Calu3 (cell line): Measurements from ENCODE around the gene EHF. TPM values are rescaled to one million over a fixed set of nuclear protein-coding genes. Genes with fewer than 3 reads are reported as not detected.

Experiments
- BruUV-seq: library from RNA; stranded (reverse); fragments of 400-500 nt; replicated peaks from 2 replicates; lab custom pipeline; 2021; lab: Mats Ljungman, UMichigan
- CTCF ChIA-PET: fragments of 300-600 bp; sonication (Branson Sonifier 250); formaldehyde crosslinking; loops from one replicate; lab custom pipeline; 2022; ENCODE audit warnings: antibody characterized with exemption; lab: Charles Lee
- DNase-seq: peaks from one replicate; pipeline ENCODE4 v3.0.0; 2022
- H3K27ac Mint-ChIP-seq: one replicate; pipeline ENCODE4 v1.8.0; 2022; ENCODE audit warnings: mixed read lengths; ENCODE audit not compliant: unreplicated experiment
- H3K27me3 Mint-ChIP-seq: one replicate; pipeline ENCODE4 v1.8.0; 2022; ENCODE audit warnings: mixed read lengths; ENCODE audit not compliant: unreplicated experiment
- H3K36me3 Mint-ChIP-seq: one replicate; pipeline ENCODE4 v1.8.0; 2022; ENCODE audit warnings: mild to moderate bottlenecking, moderate library complexity, mixed read lengths; ENCODE audit not compliant: insufficient read depth, unreplicated experiment
- H3K4me1 Mint-ChIP-seq: one replicate; pipeline ENCODE4 v1.8.0; 2022; ENCODE audit warnings: mild to moderate bottlenecking, low read depth, mixed read lengths; ENCODE audit not compliant: unreplicated experiment
- H3K4me3 Mint-ChIP-seq: one replicate; pipeline ENCODE4 v1.8.0; 2022; ENCODE audit warnings: mild to moderate bottlenecking, low read depth, moderate library complexity, mixed read lengths; ENCODE audit not compliant: unreplicated experiment
- H3K9me3 Mint-ChIP-seq: one replicate; pipeline ENCODE4 v1.8.0; 2022; ENCODE audit warnings: low read depth, mixed read lengths; ENCODE audit not compliant: unreplicated experiment
- intact Hi-C: fragments of 100-400 bp; cut with micrococcal nuclease; formaldehyde crosslinking; loops from one replicate; pipeline ENCODE4 v1.10.0; 2022; ENCODE audit not compliant: unreplicated experiment
- total RNA-seq: library from RNA; stranded (reverse); gene quantifications from 2 replicates; pipeline ENCODE4 v1.2.3, GENCODE V29; 2022
- TF ChIP-seq, protein P1 (sequence below): fragments of 200-600 bp; IDR thresholded peaks from one replicate; pipeline ENCODE4 v1.8.0; 2022; ENCODE audit warnings: antibody characterized with exemption; ENCODE audit not compliant: unreplicated experiment

The EHF gene
- total RNA-seq, 1 experiment from 2014 or later, result 286 TPM

DNA sequence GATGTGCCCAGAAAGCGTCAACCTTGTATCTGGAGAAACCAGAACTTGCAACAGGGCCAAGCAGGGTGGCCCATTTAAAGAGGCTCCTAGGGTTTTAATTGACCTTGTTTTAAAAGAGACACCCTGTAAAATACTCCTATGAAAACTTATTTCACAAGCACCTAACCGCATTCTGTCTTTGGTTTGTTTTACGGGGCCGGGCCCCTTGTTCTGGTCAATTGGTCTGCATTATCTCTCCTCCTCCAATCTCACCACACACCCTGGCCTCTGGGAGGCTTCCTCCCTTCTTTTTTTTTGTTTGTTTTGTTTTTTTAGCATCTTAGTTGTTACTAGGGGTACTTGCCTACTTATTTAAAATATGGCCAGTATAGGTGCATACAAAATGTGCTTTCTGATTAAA, 4.7 kb downstream of the EHF start:
- Mint-ChIP-seq H3K4me1 (peaks cover 50% of the 10 kb centered on the region), H3K36me3 (peaks cover 91% of the 10 kb centered on the region), H3K27ac (peak overlapping the region; percentile 96), H3K4me3 (peak overlapping the region; percentile 91), H3K9me3 (no peaks in the 10 kb centered on the region), H3K27me3 (no peaks in the 10 kb centered on the region)
- TF ChIP-seq, protein P1, sequence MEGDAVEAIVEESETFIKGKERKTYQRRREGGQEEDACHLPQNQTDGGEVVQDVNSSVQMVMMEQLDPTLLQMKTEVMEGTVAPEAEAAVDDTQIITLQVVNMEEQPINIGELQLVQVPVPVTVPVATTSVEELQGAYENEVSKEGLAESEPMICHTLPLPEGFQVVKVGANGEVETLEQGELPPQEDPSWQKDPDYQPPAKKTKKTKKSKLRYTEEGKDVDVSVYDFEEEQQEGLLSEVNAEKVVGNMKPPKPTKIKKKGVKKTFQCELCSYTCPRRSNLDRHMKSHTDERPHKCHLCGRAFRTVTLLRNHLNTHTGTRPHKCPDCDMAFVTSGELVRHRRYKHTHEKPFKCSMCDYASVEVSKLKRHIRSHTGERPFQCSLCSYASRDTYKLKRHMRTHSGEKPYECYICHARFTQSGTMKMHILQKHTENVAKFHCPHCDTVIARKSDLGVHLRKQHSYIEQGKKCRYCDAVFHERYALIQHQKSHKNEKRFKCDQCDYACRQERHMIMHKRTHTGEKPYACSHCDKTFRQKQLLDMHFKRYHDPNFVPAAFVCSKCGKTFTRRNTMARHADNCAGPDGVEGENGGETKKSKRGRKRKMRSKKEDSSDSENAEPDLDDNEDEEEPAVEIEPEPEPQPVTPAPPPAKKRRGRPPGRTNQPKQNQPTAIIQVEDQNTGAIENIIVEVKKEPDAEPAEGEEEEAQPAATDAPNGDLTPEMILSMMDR, result no peak
- no peak for DNase-seq
- CTCF ChIA-PET, result interaction anchor here (0.6 to 2.0 kb wide), 3 partner anchors 12 to 19 kb away, joined by 4 to 7 read pairs (median 4); no protein-coding TSS in a partner anchor
- BruUV-seq, result no TSS peak
- intact Hi-C loops, result no loop called here

DNA sequence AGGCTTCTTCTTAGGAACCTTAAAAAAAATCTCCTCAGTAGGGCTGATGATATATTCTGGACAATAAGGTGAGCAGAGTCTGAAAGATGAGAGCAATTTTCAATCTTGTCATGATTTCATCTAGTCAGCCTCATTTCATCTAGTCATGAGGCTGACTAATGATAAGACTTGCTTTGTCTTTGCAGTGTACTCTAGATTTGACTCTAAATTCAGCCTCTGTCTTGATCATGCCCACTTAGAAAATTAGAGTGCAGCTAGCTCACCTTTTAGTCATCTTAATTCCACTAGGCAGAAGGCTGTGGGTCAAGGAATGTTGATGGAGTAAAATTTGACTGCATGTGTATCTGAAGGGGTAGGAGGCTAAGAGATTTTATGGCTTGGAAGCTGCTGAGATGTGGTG, 5.5 kb downstream of the EHF start:
- Mint-ChIP-seq H3K4me1 (peaks cover 53% of the 10 kb centered on the region), H3K27ac (peak overlapping the region; percentile 96), H3K27me3 (no peaks in the 10 kb centered on the region), H3K4me3 (peak overlapping the region; percentile 91), H3K36me3 (peaks cover 89% of the 10 kb centered on the region), H3K9me3 (no peaks in the 10 kb centered on the region)
- intact Hi-C loops, result loop anchor here (2.0 kb wide), 1 partner anchor 36 kb away; no protein-coding TSS in a partner anchor
- no peak for DNase-seq
- BruUV-seq, result no TSS peak
- CTCF ChIA-PET, result interaction anchor here (1.1 to 2.0 kb wide), 2 partner anchors 9 to 14 kb away, joined by 4 to 7 read pairs; no protein-coding TSS in a partner anchor
- TF ChIP-seq, protein P1, result no peak

DNA sequence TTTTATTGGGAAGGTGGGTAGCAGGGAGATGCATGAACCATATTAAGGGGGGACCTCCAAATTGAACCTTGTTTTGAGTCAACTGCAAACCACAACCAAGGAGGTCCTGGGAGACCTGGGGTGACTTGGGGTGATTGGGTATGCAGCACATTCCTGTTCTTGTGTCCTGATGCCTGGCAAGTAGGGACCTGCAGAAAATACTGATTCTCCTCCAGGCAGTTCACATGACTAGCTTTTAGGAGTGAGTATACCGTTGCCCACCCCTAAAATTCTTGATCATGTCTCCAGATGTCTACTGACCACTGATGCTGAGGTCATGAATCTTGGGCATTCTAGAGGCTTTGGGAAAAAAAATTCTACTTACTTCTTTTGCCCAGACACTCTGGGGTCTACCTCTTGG, 6.3 kb downstream of the EHF start:
- TF ChIP-seq, protein P1, result no peak
- Mint-ChIP-seq H3K9me3 (no peaks in the 10 kb centered on the region), H3K27me3 (no peaks in the 10 kb centered on the region), H3K27ac (peak overlapping the region; percentile 96), H3K4me3 (peak overlapping the region; percentile 91), H3K4me1 (peaks cover 61% of the 10 kb centered on the region), H3K36me3 (peaks cover 89% of the 10 kb centered on the region)
- CTCF ChIA-PET, result interaction anchor here (1.1 to 2.0 kb wide), 2 partner anchors 8 to 13 kb away, joined by 4 to 7 read pairs; no protein-coding TSS in a partner anchor
- no peak for DNase-seq
- intact Hi-C loops, result loop anchor here (2.0 kb wide), 1 partner anchor 36 kb away; no protein-coding TSS in a partner anchor
- BruUV-seq, result no TSS peak

DNA sequence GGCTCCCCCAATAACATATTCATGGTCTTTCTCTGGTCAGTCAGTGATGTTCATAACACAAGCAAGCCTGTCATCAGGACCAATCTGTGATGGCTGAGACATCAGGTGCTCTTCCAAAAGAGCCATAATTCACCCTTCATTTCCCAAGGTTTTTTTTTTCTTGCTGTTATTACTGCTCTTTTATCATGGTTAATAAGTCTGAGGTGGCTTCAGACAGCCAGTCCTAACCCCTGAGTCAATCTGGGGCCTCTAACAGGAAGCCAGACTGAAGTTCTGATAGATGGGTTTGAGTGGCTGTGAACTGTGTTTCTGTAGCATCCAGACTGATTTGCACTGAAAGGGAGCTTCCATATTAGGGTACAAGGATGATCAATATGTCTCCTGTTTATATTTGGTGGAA, 8.8 kb downstream of the EHF start:
- H3K36me3 Mint-ChIP-seq, result peaks cover 88% of the 10 kb centered on the region
- TF ChIP-seq, protein P1, result no peak
- H3K9me3 Mint-ChIP-seq, result no peaks in the 10 kb centered on the region
- no peak for DNase-seq
- no TSS peak for BruUV-seq
- H3K27me3 Mint-ChIP-seq, result no peaks in the 10 kb centered on the region
- intact Hi-C loops, result loop anchor here (2.0 kb wide), 1 partner anchor 13 kb away; no protein-coding TSS in a partner anchor
- H3K4me1 Mint-ChIP-seq, result peaks cover 85% of the 10 kb centered on the region
- peak overlapping the region; percentile 98 for H3K27ac Mint-ChIP-seq
- H3K4me3 Mint-ChIP-seq, result peak overlapping the region; percentile 75
- CTCF ChIA-PET, result interaction anchor here (0.9 to 1.5 kb wide), 2 partner anchors 29 to 43 kb away, joined by 3 read pairs; no protein-coding TSS in a partner anchor
